ENCODE measurements around the gene NDUFA5.
A peak's percentile ranks its signal among the peaks of the same experiment; 100 is the strongest.
"Not testable (repeated sequence)": the region's sequence is repeated elsewhere in the genome, so short reads cannot be mapped to it uniquely, and the experiment has no call there.

Gene NDUFA5

DNA sequence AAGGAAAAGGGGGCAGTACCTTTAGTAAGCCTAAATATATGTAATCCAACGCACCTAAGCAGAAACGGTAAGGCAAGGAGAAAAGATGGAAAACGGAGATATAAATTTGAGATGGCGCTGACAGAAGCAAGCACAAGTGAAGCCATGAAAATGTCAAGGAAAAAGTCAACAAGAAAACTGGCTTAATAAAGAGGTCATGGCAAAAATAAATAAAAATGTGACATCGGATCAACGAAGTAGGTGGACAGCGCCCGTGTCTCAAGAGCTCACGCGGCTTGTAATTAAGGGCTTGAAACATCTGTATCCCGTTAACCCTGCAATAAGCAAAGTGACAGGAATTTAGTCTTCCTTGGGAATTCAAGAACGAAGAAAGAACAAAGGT lies 611 bp downstream of the NDUFA5 start:
- DNase-seq (ENCODE audit: low read depth) = no peak

DNA sequence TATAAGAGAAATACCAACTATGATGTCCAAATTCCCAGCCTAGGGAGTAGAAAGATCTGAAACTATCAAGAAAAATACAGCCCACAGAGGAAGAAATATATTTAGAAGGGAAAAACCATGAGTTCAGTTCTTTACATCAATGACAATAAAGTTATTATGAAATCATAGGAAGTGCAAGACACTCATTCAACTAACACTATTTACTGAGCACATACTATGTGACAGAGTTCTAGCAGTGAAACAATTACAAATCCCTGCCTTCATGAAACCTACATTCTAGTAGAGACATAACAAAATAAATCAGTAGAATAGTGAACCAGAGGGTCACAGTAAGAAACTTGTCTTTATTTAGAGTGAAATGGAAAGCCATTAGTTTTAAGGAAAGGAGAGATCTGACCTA lies 2.1 kb downstream of the NDUFA5 start:
- DNase-seq (ENCODE audit: low read depth) = no peak

DNA sequence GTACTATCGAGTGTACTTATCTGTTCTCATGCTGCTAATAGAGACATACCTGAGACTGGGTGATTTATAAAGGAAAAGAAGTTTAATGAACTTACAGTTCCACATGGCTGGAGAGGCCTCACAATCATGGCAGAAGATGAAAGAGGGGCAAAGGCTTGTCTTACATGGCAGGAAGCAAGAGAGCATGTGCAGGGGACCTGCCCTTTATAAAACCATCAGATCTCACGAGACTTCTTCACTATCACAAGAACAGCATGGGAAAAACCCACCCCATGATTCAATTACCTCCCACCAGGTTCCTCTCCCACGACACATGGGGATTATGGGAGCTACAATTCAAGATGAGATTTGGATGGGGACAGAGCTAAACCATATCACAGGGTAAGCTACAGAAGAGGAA lies 4.5 kb downstream of the NDUFA5 start:
- DNase-seq (ENCODE audit: low read depth) = no peak

DNA sequence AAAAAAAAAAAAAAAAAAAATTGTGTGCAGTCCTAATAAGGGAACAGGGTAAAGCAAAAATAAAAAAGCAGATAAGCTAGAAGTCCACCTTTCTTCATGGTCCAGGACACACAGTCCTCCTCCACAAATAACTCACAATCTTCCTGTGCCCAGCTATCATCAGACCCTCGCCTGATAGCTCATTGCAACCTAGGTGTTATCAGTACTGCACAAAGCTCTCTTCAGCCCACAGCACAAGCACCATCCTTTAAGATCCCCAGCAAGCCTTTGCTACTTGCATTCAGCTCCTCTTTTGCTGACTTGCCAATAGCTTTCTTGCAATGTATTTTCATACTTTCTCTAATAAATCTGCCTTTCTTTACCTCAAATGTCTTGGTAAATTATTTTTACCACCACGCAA lies 5.0 kb downstream of the NDUFA5 start:
- DNase-seq (ENCODE audit: low read depth) = no peak

DNA sequence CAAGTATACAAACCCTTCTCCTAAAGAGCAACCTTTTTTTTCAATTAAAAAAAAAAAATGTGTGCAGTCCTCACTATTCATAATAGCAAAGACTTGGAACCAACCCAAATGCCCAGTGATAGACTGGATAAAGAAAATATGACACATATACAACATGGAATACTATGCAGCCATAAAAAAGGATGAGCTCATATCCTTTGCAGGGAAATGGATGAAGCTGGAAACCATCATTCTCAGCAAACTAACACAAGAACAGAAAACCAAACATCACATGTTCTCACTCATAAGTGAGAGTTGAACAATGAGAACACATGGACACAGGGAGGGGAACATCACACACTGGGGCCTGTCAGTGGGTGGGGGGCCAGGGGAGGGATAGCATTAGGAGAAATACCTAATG lies 5.5 kb downstream of the NDUFA5 start:
- not testable (repeated sequence) for DNase-seq (ENCODE audit: low read depth)

DNA sequence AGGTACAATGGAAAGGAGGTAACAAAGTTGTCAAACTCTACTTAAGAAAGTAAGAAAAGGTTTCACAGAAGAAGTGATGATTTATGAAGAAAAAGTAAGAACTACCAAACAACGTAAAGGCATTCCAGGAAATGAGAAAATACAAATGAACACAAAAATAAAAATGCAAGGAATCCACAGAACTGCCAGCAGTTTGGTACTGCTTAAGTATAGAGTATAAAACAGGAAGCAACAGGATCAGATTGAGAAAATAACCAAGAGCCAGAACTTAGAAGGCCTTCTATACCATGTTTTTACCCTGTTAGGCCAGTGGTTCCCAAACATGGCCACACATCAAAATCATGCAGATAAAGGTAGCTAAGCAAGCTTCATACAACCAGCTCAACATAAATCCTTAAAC lies 9.2 kb downstream of the NDUFA5 start:
- DNase-seq (ENCODE audit: low read depth) = no peak

DNA sequence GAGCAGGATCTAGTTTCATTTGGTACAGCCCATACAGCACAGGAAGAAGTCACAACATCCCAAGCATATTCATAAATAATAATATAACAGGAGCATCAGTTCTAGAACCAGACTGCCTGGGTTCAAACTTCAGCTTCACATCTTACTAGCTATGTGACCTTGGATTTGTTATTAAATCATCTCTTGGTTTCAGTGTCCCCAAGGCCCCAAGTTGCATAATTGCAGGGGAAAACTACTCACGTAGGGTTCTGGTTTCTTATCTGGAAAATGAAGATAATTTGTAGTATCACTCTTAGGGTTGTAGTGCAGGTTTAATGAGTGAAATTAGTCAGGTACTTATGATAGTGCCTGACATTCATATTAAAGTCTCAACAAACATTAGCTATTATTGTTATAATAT lies 17.7 kb downstream of the NDUFA5 start:
- no peak for DNase-seq (ENCODE audit: low read depth)

DNA sequence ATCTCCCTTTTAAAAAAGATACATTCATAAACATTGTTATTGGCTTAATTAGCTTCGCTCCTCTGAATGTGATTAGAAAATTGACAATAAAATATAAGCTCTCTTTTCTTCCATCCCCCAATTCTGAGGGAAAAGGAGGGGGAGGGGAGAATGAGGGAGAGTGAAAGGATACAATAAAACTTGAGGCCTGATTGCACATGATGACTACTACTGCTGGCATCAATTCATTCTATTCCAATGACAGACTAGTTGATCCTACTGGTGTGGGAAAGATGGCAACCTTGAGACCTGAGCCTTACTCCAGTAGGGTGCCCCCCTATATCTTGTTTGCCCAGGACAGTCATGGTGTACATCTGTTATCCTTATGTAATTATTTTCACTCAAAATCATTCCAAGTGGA lies 18.7 kb downstream of the NDUFA5 start:
- DNase-seq (ENCODE audit: low read depth) = no peak

DNA sequence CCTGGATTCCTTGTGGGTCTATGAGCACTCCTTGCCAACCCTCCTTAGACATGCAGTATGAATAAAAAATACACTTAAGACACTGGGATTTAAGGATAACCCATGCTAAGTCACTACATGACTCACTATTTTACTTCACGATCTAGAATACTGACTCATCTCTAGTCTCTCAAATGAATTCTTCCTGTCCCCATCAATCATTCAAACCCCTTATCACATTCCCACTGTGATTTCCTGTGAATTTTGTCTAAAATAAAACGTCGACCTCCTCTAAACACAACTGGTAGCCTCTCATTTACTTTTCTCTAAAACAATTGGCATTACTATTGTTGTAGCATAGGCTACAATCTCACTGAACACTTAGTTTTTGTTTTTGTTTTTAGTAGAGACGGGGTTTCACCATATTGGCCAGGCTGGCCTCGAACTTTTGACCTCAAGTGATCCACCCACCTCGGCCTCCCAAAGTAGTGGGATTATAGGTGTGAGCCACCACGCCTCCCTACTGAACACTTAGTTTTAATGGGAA lies 19.4 kb downstream of the NDUFA5 start:
- no peak for DNase-seq (ENCODE audit: low read depth)

DNA sequence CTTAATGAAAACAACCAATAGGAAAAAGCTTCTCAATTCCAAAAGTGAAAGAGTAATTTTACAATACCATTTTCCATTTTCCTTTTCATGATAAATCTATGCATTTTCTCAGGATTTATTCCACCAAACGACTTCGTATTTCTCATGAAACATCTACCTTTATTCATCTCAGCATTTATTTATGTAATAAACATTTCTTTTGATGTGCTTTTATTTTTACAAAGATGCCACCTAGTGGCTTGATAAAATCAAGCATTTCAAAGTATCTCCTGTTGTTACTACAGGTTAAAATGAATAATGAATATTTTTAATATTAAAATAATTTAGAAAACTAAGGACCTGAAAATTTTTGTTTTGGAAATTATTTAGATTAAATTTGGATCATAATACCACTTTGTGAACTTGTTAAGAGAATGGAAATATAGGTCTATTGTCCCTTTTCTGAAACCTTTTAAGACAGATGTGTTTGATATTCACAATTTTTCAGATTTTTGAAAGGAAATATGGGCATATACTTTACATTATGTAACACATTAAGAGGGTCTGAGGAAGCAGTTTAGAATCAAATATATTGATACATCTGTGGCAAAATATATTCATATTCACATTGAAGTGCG lies 20.5 kb downstream of the NDUFA5 start:
- no peak for DNase-seq (ENCODE audit: low read depth)

DNA sequence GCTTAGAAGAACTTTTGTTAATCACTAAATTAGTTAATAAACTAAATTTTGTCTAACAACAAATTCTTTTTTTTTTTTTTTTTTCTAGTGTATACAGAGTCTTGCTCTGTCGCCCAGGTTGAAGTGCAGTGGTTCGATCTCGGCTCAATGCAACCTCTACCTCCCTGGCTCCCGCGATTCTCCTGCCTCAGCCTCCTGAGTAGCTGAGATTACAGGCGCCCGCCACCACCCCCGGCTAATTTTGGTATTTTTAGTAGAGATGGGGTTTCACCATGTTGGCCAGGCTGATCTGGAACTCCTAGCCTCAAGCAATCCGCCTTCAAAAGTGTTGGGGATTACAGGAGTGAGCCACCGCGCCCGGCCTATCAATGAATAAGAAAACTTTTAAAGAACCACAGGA lies 22.1 kb downstream of the NDUFA5 start:
- DNase-seq (ENCODE audit: low read depth) = no peak

DNA sequence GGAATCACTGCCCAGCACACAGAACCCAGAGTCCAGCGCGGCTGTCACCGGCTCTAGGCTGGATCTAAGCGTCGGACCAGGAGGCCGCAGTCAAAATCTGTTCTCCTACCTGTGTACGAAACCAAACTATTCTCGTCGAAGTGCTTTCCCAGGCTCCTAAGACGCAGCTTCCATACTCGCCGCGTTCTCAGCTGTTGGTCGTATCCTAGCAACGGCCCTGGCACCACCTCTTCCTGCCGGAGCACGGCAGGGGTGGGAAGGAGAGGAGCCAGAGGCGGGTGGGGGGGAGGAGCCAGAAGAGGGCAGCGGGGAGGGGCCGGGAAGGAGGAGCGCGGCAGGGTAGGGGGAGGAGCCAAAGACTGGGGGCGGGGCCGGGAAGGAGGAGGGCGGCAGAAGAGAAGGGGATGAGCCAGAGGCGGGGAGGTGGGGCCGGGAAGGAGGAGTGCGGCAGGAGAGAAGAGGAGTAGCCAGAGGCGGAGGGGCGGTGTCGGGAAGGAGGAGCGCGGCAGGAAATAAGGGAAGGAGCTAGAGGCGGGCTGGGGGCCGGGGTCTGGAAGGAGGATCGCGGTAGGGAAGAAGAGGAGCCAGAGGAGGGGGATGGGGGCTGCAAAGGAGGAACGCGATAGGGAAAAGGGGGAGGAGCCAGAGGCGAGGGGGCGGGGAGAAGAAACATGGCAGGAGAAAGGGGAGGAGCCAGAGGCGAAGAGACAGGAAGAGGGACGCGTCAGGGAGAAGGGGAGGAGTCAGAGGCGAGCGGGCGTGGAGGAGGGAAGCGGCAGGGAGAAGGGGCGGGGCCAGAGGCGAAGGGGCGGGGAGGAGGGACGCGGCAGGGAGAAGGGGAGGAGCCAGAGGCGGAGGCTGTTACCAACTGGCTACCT lies 23.0 kb downstream of the NDUFA5 start, which contains the start of gene IQUB:
Gene IQUB (minus strand): TSS at position 213 of the 878 bp plus-strand sequence. CDS start 22,255 bp downstream, outside the sequence.
- DNase-seq (ENCODE audit: low read depth) = peak; percentile 94

DNA sequence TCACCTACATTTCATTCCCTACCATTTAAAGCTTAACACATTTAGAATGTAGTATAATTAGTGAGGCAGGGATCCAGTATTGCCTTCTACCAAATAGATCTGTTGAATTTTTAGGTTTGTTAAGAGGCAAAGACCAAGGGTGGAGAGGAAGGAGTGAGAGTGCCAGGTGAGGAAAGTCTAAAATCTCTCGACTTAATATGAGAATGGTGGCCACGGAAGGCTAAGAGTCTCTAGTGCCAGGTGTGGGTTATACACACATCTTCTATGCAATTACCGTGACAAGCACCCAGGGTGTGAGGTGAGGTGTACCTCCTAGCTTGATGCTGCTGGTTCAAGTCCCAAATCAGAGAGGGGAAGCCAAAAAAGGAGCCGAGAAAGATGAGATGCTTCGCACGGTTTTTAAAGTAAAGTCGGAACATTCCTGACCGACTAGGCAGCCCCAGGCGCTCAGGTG lies 23.7 kb downstream of the NDUFA5 start:
- DNase-seq (ENCODE audit: low read depth) = no peak

DNA sequence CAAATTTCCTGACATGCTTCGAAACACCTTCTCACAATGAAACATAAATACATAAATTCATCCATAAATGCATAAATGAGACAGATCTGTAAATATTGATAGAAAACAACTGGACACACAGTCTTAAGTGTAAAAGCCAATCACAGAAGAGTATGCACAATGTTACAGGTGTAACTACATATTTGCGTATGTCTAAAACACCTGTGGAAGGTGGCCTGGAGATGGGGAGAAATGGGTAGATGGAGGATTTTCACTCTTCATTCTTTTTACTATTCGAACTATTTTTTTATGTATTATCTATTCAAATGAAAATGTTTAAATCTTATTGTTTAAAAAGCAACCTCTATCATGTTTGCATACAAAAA lies 24.1 kb downstream of the NDUFA5 start:
- DNase-seq (ENCODE audit: low read depth) = no peak

DNA sequence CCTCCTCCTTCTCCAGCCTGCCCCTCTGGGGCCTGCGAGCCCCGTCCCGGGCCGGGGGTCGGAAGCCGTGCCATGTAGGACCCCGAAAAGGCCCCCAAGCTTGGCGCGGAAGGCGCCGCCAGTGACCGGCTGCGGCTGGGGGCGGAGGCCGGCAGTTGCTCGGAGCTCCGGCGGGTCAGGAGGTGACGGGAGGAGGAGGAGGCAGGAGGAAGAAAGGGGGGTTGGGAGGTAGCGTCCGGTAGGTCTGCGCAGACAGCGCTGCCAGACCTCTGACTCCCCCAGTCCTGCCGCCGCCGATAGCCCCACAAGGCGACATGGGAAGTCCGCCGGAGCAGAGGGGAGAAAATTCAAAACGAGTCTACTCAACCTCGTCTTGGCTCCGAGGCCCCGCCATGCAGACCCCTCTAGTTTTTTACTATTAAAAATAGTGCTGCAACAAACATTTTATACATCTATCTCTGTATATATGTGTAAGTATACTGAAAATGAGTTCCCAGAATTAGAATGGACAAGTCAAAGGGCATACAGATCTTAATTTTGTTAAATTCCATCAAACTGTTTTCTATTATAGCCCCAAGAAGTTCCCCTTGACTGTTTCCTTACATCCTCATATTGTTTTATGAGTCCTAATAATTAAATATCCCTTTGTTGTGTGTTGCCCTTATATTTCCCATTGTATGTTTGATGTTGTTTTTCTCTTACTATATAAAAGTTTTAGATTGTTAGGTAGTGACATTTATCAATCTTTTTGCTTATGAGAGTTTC lies 24.6 kb downstream of the NDUFA5 start:
- not testable (repeated sequence) for DNase-seq (ENCODE audit: low read depth)

DNA sequence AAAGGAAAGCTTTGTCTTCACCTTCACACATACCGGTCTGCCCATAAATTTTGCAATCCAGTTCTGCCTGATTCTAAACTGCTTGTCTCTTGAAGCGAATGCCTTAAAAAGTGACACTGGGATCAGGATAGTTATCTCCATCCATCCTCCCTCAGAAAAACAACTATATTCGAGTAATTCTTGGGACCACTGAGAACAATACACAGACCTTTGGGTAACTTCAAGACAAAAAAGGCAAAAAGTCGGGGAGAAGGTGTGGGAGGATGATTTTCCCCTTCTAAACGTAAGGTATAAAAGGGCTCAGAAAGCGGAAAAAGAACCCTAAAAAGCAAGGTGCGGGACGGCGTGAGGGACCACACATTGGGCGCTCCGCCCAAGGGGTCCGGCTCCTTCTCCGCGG lies 25.3 kb downstream of the NDUFA5 start:
- DNase-seq (ENCODE audit: low read depth) = not testable (repeated sequence)

DNA sequence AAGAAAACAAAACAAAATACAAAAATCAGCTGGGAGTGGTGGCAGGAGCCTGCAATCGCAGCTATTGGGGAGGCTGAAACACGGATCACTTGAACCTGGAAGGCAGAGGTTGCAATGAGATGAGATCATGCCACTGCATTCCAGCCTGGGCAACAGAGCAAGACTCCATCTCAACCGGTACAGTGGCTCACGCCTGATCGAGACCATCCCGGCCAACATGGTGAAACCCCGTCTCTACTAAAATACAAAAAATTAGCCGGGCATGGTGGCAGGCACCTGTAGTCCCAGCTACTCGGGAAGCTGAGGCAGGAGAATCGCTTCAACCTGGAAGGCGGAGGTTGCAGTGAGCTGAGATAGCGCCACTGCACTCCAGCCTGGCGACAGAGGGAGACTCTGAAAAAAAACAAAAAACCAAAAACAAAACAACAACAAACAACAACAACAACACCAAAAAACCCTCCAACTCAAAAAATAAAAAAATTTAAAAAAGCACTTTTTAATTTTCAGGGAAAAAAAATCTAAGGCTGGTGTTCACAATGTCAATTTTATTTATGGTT lies 27.5 kb downstream of the NDUFA5 start:
- not testable (repeated sequence) for DNase-seq (ENCODE audit: low read depth)

DNA sequence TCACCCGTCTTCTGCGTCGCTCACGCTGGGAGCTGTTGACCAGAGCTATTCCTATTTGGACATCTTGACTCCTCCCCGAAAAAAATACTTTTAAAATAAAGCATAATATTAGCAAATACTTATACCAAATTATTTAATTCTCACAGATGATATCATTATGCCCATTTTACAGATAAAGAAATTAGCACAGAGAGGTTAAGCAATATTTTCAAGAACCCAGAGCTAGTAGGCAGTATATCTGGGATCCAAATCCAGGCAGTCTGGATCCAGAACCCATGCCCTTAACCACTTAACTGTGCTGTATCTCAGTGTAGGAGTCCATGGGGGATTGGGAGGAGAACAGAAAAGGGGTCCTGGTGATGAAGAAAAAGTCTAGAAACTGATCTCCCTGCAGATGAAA lies 29.4 kb downstream of the NDUFA5 start:
- DNase-seq (ENCODE audit: low read depth) = no peak

DNA sequence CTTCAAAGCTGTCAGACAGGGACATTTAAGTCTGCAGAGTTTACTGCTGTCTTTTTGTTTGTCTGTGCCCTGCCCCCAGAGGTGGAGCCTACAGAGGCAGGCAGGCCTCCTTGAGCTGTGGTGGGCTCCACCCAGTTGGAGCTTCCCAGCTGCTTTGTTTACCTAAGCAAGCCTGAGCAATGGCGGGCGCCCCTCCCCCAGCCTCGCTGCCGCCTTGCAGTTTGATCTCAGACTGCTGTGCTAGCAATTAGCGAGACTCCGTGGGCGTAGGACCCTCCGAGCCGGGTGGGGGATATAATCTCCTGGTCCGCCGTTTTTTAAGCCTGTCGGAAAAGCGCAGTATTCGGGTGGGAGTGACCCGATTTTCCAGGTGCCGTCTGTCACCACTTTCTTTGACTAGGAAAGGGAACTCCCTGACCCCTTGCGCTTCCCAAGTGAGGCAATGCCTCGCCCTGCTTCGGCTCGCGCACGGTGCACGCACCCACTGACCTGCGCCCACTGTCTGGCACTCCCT lies 29.8 kb downstream of the NDUFA5 start:
- DNase-seq (ENCODE audit: low read depth) = not testable (repeated sequence)

DNA sequence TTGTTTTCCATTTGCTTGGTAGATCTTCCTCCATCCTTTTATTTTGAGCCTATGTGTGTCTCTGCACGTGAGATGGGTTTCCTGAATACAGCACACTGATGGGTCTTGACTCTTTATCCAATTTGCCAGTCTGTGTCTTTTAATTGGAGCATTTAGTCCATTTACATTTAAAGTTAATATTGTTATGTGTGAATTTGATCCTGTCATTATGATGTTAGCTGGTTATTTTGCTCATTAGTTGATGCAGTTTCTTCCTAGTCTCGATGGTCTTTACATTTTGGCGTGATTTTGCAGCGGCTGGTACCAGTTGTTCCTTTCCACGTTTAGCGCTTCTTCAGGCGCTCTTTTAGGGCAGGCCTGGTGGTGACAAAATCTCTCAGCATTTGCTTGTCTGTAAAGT lies 31.1 kb downstream of the NDUFA5 start:
- DNase-seq (ENCODE audit: low read depth) = not testable (repeated sequence)

DNA sequence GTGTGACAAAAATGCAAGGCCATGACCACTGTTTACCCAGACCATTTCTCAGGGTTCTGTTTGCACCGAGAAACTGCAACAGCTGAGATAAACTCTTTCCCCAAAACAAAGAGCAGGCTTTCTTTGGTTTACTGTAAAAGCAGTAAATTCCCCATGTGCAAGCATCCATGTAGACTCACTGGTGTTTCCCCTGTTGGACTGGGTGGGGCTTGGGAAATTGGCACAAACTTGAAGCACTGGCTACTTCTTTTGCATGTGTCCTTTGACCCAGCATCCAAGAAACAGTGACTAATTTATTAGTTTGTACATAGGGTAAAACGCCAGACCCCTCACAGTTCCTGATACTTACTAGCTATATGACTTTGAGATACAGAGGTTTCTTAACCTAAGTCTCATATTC lies 35.6 kb downstream of the NDUFA5 start:
- DNase-seq (ENCODE audit: low read depth) = no peak

DNA sequence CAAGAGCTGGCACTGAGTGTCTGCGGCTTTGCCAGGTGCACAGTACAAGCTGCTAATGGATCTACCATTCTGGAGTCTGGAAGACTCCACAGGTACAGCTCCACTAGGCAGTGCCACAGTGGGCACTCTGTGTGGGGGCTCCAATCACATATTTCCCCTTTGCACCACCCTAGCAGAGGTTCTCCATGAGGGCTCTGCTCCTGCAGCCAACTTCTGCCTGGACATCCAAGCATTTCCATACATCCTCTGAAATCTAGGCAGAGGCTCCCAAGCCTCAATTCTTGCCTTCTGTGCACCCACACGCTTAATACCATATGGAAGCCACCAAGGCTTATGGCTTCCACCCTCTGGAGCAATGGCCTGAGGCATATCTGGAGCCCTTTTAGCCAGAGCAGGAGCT lies 52.4 kb downstream of the NDUFA5 start:
- DNase-seq (ENCODE audit: low read depth) = no peak

All from activated T-helper 9 cell treated with anti-CD3 and anti-CD28 coated beads, Interleukin-2, amount 50 U/mL, for 16 hours (primary cell).